ENCODE data around the gene PHF21B. TPM values are rescaled to one million over a fixed set of nuclear protein-coding genes. Genes with fewer than 3 reads are reported as not detected.
"Not testable (repeated sequence)": the region's sequence is repeated elsewhere in the genome, so short reads cannot be mapped to it uniquely, and the experiment has no call there.

PHF21B gene
- polyA plus RNA-seq, 1 experiment: 0.01 TPM

GRCh38 chr22:44965171-44965570, 44.6 kb downstream of the PHF21B start:
- TF ChIP-seq CTCF (IDR thresholded peaks at IDR 0.05; ENCODE audit: insufficient read depth, low read depth, low read length): no peak
- Histone ChIP-seq H3K27me3 (ENCODE audit: control insufficient read depth, insufficient read depth, low read length) (peaks cover 5% of the 10 kb centered on the region), H3K4me3 (ENCODE audit: low read depth, low read length) (no peak overlapping the region), H3K36me3 (ENCODE audit: control insufficient read depth, insufficient read depth, low read length) (no peaks in the 10 kb centered on the region)
- DNase-seq (ENCODE audit: low read depth): no peak
- ChIA-PET CTCF (no interaction called here), POLR2A (no interaction called here)

DNA sequence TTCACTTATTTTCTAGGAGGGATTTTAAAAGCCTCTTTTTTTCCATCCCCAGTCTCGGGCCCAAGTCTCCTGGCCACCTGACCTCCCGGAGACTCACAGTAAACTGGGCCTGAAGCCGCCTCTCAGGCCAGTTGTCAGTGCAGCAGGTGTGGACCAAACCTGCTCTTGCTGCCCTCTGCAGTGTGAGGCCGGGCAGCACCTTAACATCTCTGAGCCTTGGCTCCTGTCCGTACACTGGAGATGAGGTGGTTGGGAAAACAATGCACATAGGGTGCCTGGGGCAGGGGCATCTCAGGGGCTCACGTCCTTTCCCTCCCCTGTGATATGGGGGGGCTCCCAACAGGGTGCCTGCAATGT, 45.1 kb downstream of the PHF21B start:
- no peaks in the 10 kb centered on the region for H3K36me3 ChIP-seq (ENCODE audit: control insufficient read depth, insufficient read depth, low read length)
- peaks cover 5% of the 10 kb centered on the region for H3K27me3 ChIP-seq (ENCODE audit: control insufficient read depth, insufficient read depth, low read length)
- no peak for TF ChIP-seq CTCF (IDR thresholded peaks at IDR 0.05; ENCODE audit: insufficient read depth, low read depth, low read length)
- no peak overlapping the region for H3K4me3 ChIP-seq (ENCODE audit: low read depth, low read length)
- POLR2A ChIA-PET: no interaction called here
- CTCF ChIA-PET: no interaction called here
- DNase-seq (ENCODE audit: low read depth): no peak

- Histone ChIP-seq H3K27me3 (ENCODE audit: control insufficient read depth, insufficient read depth, low read length) (peaks cover 5% of the 10 kb centered on the region), H3K36me3 (ENCODE audit: control insufficient read depth, insufficient read depth, low read length) (no peaks in the 10 kb centered on the region), H3K4me3 (ENCODE audit: low read depth, low read length) (no peak overlapping the region)
- CTCF ChIA-PET: no interaction called here
- POLR2A ChIA-PET: no interaction called here
- no peak for DNase-seq (ENCODE audit: low read depth)
- TF ChIP-seq CTCF (IDR thresholded peaks at IDR 0.05; ENCODE audit: insufficient read depth, low read depth, low read length): no peak
Observed at GRCh38 chr22:44963832-44964721, 45.7 kb downstream of the PHF21B start.

DNA sequence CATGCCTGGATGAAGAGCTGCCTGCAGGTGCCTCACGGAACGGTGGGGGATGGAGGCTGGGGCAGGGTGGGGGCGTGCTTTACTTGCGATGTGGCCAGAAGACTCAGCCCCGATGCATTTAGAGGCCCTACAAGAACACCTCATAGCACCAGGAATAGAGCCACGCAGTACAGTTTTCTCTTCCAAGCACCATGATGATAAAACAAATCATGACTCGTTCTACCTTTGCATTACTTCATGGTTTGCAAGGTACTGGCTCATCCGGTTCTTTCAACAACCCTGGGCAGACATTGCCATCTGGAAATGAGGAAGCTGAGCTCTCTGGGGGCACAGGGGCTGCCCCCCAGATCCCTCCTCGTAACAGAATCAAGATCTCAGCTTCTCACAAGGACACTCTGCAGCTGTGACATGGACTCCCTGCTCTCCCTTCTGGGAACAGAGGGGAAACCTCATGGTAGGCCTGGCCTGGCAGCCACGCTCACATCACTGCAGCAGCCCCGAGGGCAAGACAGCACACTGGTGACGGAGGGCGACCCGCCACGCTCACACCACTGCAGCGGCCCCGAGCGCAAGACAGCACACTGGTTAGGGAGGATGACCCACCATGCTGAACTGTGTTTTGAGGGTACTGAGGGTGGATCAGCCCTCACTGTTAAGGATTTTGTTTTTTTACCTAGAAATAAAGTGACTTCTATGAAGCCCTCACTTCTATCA, 46.9 kb downstream of the PHF21B start:
- ChIA-PET POLR2A (no interaction called here), CTCF (interaction anchor here (1.3 kb wide), 1 partner anchor 12 kb away, joined by 3 read pairs; no protein-coding TSS in a partner anchor)
- Histone ChIP-seq H3K36me3 (ENCODE audit: control insufficient read depth, insufficient read depth, low read length) (no peaks in the 10 kb centered on the region), H3K4me3 (ENCODE audit: low read depth, low read length) (no peak overlapping the region), H3K27me3 (ENCODE audit: control insufficient read depth, insufficient read depth, low read length) (peaks cover 7% of the 10 kb centered on the region)
- DNase-seq (ENCODE audit: low read depth): no peak
- TF ChIP-seq CTCF (IDR thresholded peaks at IDR 0.05; ENCODE audit: insufficient read depth, low read depth, low read length): no peak

DNA sequence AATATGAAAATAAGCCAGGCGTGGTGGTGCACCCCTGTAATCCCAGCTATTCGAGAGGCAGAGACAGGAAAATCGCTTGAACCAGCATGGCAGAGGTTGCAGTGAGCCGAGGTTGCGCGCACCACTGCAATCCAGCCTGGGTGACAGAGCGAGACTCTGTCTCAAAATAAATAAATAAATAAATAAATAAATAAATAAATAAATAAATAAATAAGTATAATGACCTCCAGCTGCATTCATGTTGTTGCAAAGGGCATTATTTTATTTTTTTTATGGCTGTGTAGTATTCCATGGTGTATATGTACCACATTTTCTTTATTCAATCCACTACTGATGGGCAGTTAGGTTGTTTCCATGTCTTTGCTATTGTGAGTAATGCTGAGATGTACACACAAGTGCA, 48.1 kb downstream of the PHF21B start:
- DNase-seq (ENCODE audit: low read depth); H3K27me3 ChIP-seq (ENCODE audit: control insufficient read depth, insufficient read depth, low read length); H3K4me3 ChIP-seq (ENCODE audit: low read depth, low read length); POLR2A ChIA-PET; H3K36me3 ChIP-seq (ENCODE audit: control insufficient read depth, insufficient read depth, low read length): not testable (repeated sequence)
- CTCF ChIA-PET: interaction anchor here (1.3 to 1.4 kb wide), 2 partner anchors 14 to 134 kb away, joined by 3 to 4 read pairs; no protein-coding TSS in a partner anchor

Data from BJ (cell line).